ENCODE data around the gene HSPA1L. TPM values are rescaled to one million over a fixed set of nuclear protein-coding genes. Genes with fewer than 3 reads are reported as not detected.

Gene HSPA1L
- total RNA-seq, 1 donor from 2014 or later, result 1.2 TPM

GRCh38 chr6:31765559-31765909, 49.5 kb downstream of the HSPA1L start:
- Mint-ChIP-seq H3K27ac (no peak overlapping the region), H3K36me3 (ENCODE audit: low read depth) (peaks cover 23% of the 10 kb centered on the region), H3K4me1 (peaks cover 6% of the 10 kb centered on the region), H3K4me3 (no peak overlapping the region), H3K9me3 (no peaks in the 10 kb centered on the region), H3K27me3 (no peaks in the 10 kb centered on the region)
- CTCF ChIA-PET, result no interaction called here
- no peak for DNase-seq
- POLR2A ChIA-PET, result no interaction called here
- no peak for TF ChIP-seq CTCF (IDR thresholded peaks at IDR 0.05)
- no peak for ATAC-seq (ENCODE audit: low read depth)
- intact Hi-C loops (cut with micrococcal nuclease), result no loop called here

DNA sequence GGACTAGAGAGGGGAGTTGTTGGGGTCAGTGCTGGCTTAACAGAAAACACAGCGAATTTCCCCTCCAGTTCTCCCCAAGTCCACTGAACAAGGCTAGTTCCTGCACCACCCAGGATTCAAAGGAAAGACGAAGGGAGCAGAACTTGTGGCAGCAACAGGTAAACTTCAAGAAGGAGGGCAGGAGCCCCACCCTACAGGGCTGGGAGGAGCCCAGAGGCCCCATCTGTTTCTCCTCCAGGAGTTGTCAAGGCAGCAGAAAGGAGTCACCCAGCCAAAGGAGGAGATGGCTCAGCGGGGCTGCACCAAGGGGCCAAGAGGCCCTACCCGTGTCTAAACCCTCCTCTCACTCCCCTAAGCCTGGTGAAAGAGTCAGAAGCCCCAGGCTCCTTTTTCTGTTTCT, 50.9 kb downstream of the HSPA1L start:
- ChIA-PET POLR2A (no interaction called here), CTCF (no interaction called here)
- TF ChIP-seq CTCF (IDR thresholded peaks at IDR 0.05), result no peak
- Mint-ChIP-seq H3K4me1 (no peaks in the 10 kb centered on the region), H3K9me3 (no peaks in the 10 kb centered on the region), H3K27me3 (no peaks in the 10 kb centered on the region), H3K36me3 (ENCODE audit: low read depth) (peaks cover 29% of the 10 kb centered on the region), H3K27ac (no peak overlapping the region), H3K4me3 (no peak overlapping the region)
- intact Hi-C loops (cut with micrococcal nuclease), result no loop called here
- ATAC-seq (ENCODE audit: low read depth) (no peak), DNase-seq (no peak)

DNA sequence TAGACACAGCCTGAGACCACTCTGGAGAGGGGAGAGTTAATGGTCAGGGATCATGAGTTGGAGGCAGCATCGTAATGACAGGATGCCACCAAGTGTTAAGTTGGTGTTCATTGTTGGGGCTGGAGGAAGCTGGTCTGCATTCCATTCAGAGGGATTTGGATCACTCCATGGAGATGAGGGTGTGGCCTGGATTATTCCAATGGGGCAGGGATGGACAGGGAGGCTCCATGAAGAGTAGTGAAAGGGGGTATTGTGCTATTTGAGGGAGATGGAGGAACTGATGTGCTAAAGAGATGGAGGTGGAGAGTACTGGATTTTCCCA, 51.5 kb downstream of the HSPA1L start:
- CTCF ChIA-PET, result no interaction called here
- no peaks in the 10 kb centered on the region for H3K4me1 Mint-ChIP-seq
- H3K4me3 Mint-ChIP-seq, result no peak overlapping the region
- peaks cover 33% of the 10 kb centered on the region for H3K36me3 Mint-ChIP-seq (ENCODE audit: low read depth)
- POLR2A ChIA-PET, result no interaction called here
- intact Hi-C loops (cut with micrococcal nuclease), result no loop called here
- no peak overlapping the region for H3K27ac Mint-ChIP-seq
- ATAC-seq (ENCODE audit: low read depth) (no peak), DNase-seq (no peak)
- H3K27me3 Mint-ChIP-seq, result no peaks in the 10 kb centered on the region
- TF ChIP-seq CTCF (IDR thresholded peaks at IDR 0.05), result no peak
- H3K9me3 Mint-ChIP-seq, result no peaks in the 10 kb centered on the region

- DNase-seq, result no peak
- H3K36me3 Mint-ChIP-seq (ENCODE audit: low read depth), result peaks cover 33% of the 10 kb centered on the region
- intact Hi-C loops (cut with micrococcal nuclease), result no loop called here
- H3K27me3 Mint-ChIP-seq, result no peaks in the 10 kb centered on the region
- H3K9me3 Mint-ChIP-seq, result no peaks in the 10 kb centered on the region
- ChIA-PET POLR2A (no interaction called here), CTCF (no interaction called here)
- no peaks in the 10 kb centered on the region for H3K4me1 Mint-ChIP-seq
- ATAC-seq (ENCODE audit: low read depth), result no peak
- H3K4me3 Mint-ChIP-seq, result no peak overlapping the region
- no peak overlapping the region for H3K27ac Mint-ChIP-seq
- TF ChIP-seq CTCF (IDR thresholded peaks at IDR 0.05), result no peak
Observed at GRCh38 chr6:31762878-31763618, 52.0 kb downstream of the HSPA1L start.

- ChIA-PET POLR2A (no interaction called here), CTCF (no interaction called here)
- Mint-ChIP-seq H3K9me3 (no peaks in the 10 kb centered on the region), H3K27me3 (no peaks in the 10 kb centered on the region), H3K36me3 (ENCODE audit: low read depth) (peaks cover 33% of the 10 kb centered on the region), H3K4me1 (no peaks in the 10 kb centered on the region), H3K27ac (no peak within 1 kb of the TSS), H3K4me3 (no peak within 1 kb of the TSS)
- TF ChIP-seq CTCF (IDR thresholded peaks at IDR 0.05), result no peak
- ATAC-seq (ENCODE audit: low read depth) (no peak), DNase-seq (no peak)
- intact Hi-C loops (cut with micrococcal nuclease), result no loop called here
Observed at GRCh38 chr6:31762356-31762755, 52.7 kb downstream of the HSPA1L start, which contains the start of gene SAPCD1. Gene SAPCD1 (plus strand): TSS chr6:31762656. CDS start chr6:31763055, 399 bp downstream.

Data from activated B cell treated with CpG ODN at 0.5 μM for 24 hours (primary cell).